H1 (cell line): ENCODE measurements around the gene TBCE. TPM values are rescaled to one million over a fixed set of nuclear protein-coding genes. Genes with fewer than 3 reads are reported as not detected.

Experiments used
- CTCF ChIA-PET: fragments of 300-600 bp; sonication (Branson Sonifier 250); formaldehyde crosslinking; loops from one replicate; lab custom pipeline; 2021; ENCODE audit not compliant: partially characterized antibody; lab: Charles Lee
- POLR2A ChIA-PET: fragments of 300-600 bp; sonication (Branson Sonifier 250); formaldehyde crosslinking; loops from one replicate; lab custom pipeline; 2021; ENCODE audit warnings: inconsistent platforms; ENCODE audit not compliant: partially characterized antibody; lab: Charles Lee
- DNase-seq, 2 experiments: peaks; one replicate each; pipeline versions ENCODE4 v3.0.0 to v3.0.0-alpha.2; 2010 to 2022; ENCODE audit warnings: low spot score in 2 of 2, low read depth in 1 of 2, mixed read lengths in 1 of 2
- FAIRE-seq: peaks from 2 replicates; lab custom pipeline; 2011; peaks lifted over from hg19 to GRCh38; lab: Jason Lieb, UNC
- H2AFZ ChIP-seq: 2 replicates; pipeline ENCODE4 v1.8.1; 2012; ENCODE audit warnings: low read length, inconsistent platforms
- H2AK5ac ChIP-seq: 2 replicates; pipeline ENCODE4 v1.6.1; 2013; ENCODE audit warnings: low read depth, low read length
- H2BK120ac ChIP-seq: replicated peaks from 2 replicates; pipeline ENCODE3; 2013; ENCODE audit warnings: low read depth, low read length, inconsistent platforms
- H2BK12ac ChIP-seq: 2 replicates; pipeline ENCODE4 v1.6.1; 2013; ENCODE audit warnings: low read depth, low read length
- H2BK15ac ChIP-seq: 2 replicates; pipeline ENCODE4 v1.6.1; 2013; ENCODE audit warnings: low read length
- H2BK20ac ChIP-seq: 2 replicates; pipeline ENCODE4 v1.6.1; 2013; ENCODE audit warnings: low read length
- H2BK5ac ChIP-seq: 2 replicates; pipeline ENCODE4 v1.6.1; 2013; ENCODE audit warnings: low read depth, low read length
- H3K14ac ChIP-seq: 2 replicates; pipeline ENCODE4 v1.6.1; 2013; ENCODE audit warnings: inconsistent platforms; ENCODE audit not compliant: insufficient read length
- H3K18ac ChIP-seq: 2 replicates; pipeline ENCODE4 v1.6.1; 2013; ENCODE audit warnings: low read length; ENCODE audit errors: extremely low read depth
- H3K23ac ChIP-seq: 2 replicates; pipeline ENCODE4 v1.6.1; 2013; ENCODE audit warnings: inconsistent platforms; ENCODE audit not compliant: insufficient read length
- H3K23me2 ChIP-seq: 2 replicates; pipeline ENCODE4 v1.6.1; 2013; ENCODE audit warnings: low read depth, low read length
- H3K27ac ChIP-seq: 2 replicates; pipeline ENCODE4 v1.6.1; 2011; ENCODE audit warnings: low read depth, low read length, inconsistent platforms
- H3K27me3 ChIP-seq, 4 experiments: replicated peaks in 1 of 4; 1 replicate in 1 of 4; 2 replicates in 3 of 4; pipeline versions ENCODE4 v1.6.1 to v1.8.1; 2011 to 2013; ENCODE audit warnings: low read length in 3 of 4, mild to moderate bottlenecking in 3 of 4, inconsistent platforms in 2 of 4, mixed read lengths in 2 of 4, moderate library complexity in 1 of 4; ENCODE audit not compliant: control insufficient read depth in 3 of 4, insufficient read depth in 3 of 4; ENCODE audit errors: extremely low read depth in 1 of 4
- H3K36me3 ChIP-seq, 4 experiments: 2 replicates each; pipeline versions ENCODE4 v1.6.1 to v1.8.1; 2011 to 2013; ENCODE audit warnings: mild to moderate bottlenecking in 4 of 4, low read length in 3 of 4, moderate library complexity in 2 of 4, control low read depth in 1 of 4, inconsistent platforms in 1 of 4; ENCODE audit not compliant: insufficient read depth in 4 of 4, control insufficient read depth in 2 of 4
- H3K4ac ChIP-seq: replicated peaks from 2 replicates; pipeline ENCODE3; 2013; ENCODE audit warnings: low read length, low read depth, mixed read lengths, inconsistent platforms; ENCODE audit not compliant: insufficient read length
- H3K4me1 ChIP-seq, 4 experiments: replicated peaks in 1 of 4; 1 replicate in 1 of 4; 2 replicates in 3 of 4; pipeline versions ENCODE4 v1.6.1 to v1.8.1; 2011 to 2013; ENCODE audit warnings: low read length in 3 of 4, inconsistent platforms in 2 of 4, mixed read lengths in 1 of 4; ENCODE audit not compliant: insufficient read depth in 4 of 4, control insufficient read depth in 3 of 4
- H3K4me2 ChIP-seq, 2 experiments: 2 replicates each; pipeline versions ENCODE4 v1.6.1 to v1.8.1; 2011 to 2013; ENCODE audit warnings: low read depth in 2 of 2, low read length in 2 of 2, control low read depth in 1 of 2, inconsistent platforms in 1 of 2, mild to moderate bottlenecking in 1 of 2; ENCODE audit not compliant: insufficient read depth in 1 of 2
- H3K4me3 ChIP-seq, 4 experiments: fragments of 200-600, 300-600 bp in 1 of 4; sonication (generic), shearing (Covaris generic), sonication (Bioruptor Twin) in 1 of 4; 2 replicates each; pipeline versions ENCODE4 v1.5.1 to v1.8.1; 2011 to 2016; ENCODE audit warnings: low read length in 4 of 4, low read depth in 3 of 4, control low read depth in 2 of 4, inconsistent platforms in 2 of 4, mild to moderate bottlenecking in 2 of 4, mixed read lengths in 1 of 4, moderate library complexity in 1 of 4; ENCODE audit not compliant: insufficient read depth in 2 of 4; ENCODE audit errors: extremely low read depth in 1 of 4
- H3K56ac ChIP-seq: replicated peaks from 2 replicates; pipeline ENCODE3; 2013; ENCODE audit warnings: low read depth, mild to moderate bottlenecking, mixed read lengths, low read length, inconsistent platforms; ENCODE audit not compliant: insufficient read length
- H3K79me1 ChIP-seq: 2 replicates; pipeline ENCODE4 v1.6.1; 2013; ENCODE audit warnings: low read depth, low read length, control low read depth
- H3K79me2 ChIP-seq, 2 experiments: 2 replicates each; pipeline versions ENCODE4 v1.6.1 to v1.8.1; 2012 to 2013; ENCODE audit warnings: low read length in 2 of 2, mild to moderate bottlenecking in 2 of 2, inconsistent platforms in 1 of 2; ENCODE audit not compliant: insufficient read depth in 2 of 2, control insufficient read depth in 1 of 2
- H3K9ac ChIP-seq, 4 experiments: replicated peaks in 1 of 4; 1 replicate in 1 of 4; 2 replicates in 3 of 4; pipeline versions ENCODE4 v1.6.1 to v1.8.1; 2011 to 2013; ENCODE audit warnings: low read depth in 3 of 4, low read length in 3 of 4, control low read depth in 2 of 4, mild to moderate bottlenecking in 2 of 4, moderate library complexity in 2 of 4, inconsistent platforms in 1 of 4; ENCODE audit errors: extremely low read depth in 1 of 4
- H3K9me3 ChIP-seq, 2 experiments: 2 replicates each; pipeline versions ENCODE4 v1.6.1 to v1.8.1; 2012 to 2013; ENCODE audit warnings: mild to moderate bottlenecking in 2 of 2, moderate library complexity in 2 of 2, control low read depth in 1 of 2, inconsistent platforms in 1 of 2, low read depth in 1 of 2, low read length in 1 of 2, mixed read lengths in 1 of 2; ENCODE audit not compliant: insufficient read depth in 2 of 2
- H4K20me1 ChIP-seq, 2 experiments: replicated peaks in 1 of 2; 2 replicates each; pipeline versions ENCODE3 to v1.8.1; 2011 to 2013; ENCODE audit warnings: inconsistent platforms in 2 of 2, low read length in 2 of 2, mild to moderate bottlenecking in 1 of 2; ENCODE audit not compliant: insufficient read depth in 2 of 2, control insufficient read depth in 1 of 2
- H4K5ac ChIP-seq: 2 replicates; pipeline ENCODE4 v1.6.1; 2013; ENCODE audit warnings: low read length, low read depth, mixed read lengths, inconsistent platforms; ENCODE audit not compliant: insufficient read length
- H4K8ac ChIP-seq: 2 replicates; pipeline ENCODE4 v1.8.0; 2013; ENCODE audit warnings: mild to moderate bottlenecking, moderate library complexity, low read length, inconsistent platforms; ENCODE audit not compliant: insufficient read depth; ENCODE audit errors: extremely low read depth
- H4K91ac ChIP-seq: replicated peaks from 2 replicates; pipeline ENCODE3; 2013; ENCODE audit warnings: low read length, mixed read lengths, inconsistent platforms; ENCODE audit not compliant: insufficient read length
- CREB1 ChIP-seq: IDR thresholded peaks from 2 replicates; pipeline ENCODE4 v1.6.1; 2012; ENCODE audit warnings: inconsistent platforms
- CTBP2 ChIP-seq: IDR thresholded peaks from 2 replicates; pipeline ENCODE4 v1.7.0; 2011; ENCODE audit warnings: borderline replicate concordance, mild to moderate bottlenecking, moderate library complexity, mixed read lengths, low read length; ENCODE audit not compliant: insufficient read depth, insufficient read length
- EP300 ChIP-seq, 2 experiments: IDR thresholded peaks; 1 replicate in 1 of 2; 2 replicates in 1 of 2; pipeline ENCODE4 v1.6.1; 2011 to 2012; ENCODE audit warnings: low read depth in 2 of 2, low read length in 2 of 2, mild to moderate bottlenecking in 2 of 2, borderline replicate concordance in 1 of 2, inconsistent platforms in 1 of 2, moderate library complexity in 1 of 2
- FOSL1 ChIP-seq: IDR thresholded peaks from 2 replicates; pipeline ENCODE4 v1.6.1; 2011; ENCODE audit warnings: mild to moderate bottlenecking, low read depth, low read length, moderate library complexity; ENCODE audit not compliant: insufficient read depth
- HDAC6 ChIP-seq: IDR thresholded peaks from one replicate; pipeline ENCODE4 v1.7.1; 2012; ENCODE audit warnings: low read depth, mild to moderate bottlenecking, inconsistent platforms, low read length, moderate library complexity
- JUN ChIP-seq: IDR thresholded peaks from 2 replicates; pipeline ENCODE4 v1.6.1; 2011; ENCODE audit warnings: low read depth, mild to moderate bottlenecking, improper control_type of control experiment, low read length
- KDM5A ChIP-seq: fragments of 200-600 bp; IDR thresholded peaks from 2 replicates; pipeline ENCODE4 v1.7.1; 2012; ENCODE audit warnings: mild to moderate bottlenecking, low read length, inconsistent platforms, mixed read lengths
- RAD21 ChIP-seq, 2 experiments: IDR thresholded peaks in 1 of 2; conservative IDR thresholded peaks in 1 of 2; 2 replicates each; pipeline ENCODE4 v1.6.1; 2011; ENCODE audit warnings: low read depth in 2 of 2, low read length in 2 of 2, improper control_type of control experiment in 1 of 2, inconsistent platforms in 1 of 2, mild to moderate bottlenecking in 1 of 2, moderate library complexity in 1 of 2
- RFX5 ChIP-seq: IDR thresholded peaks from 2 replicates; pipeline ENCODE4 v1.6.1; 2011; ENCODE audit warnings: low read depth, low read length, improper control_type of control experiment, borderline replicate concordance
- SRF ChIP-seq: IDR thresholded peaks from 2 replicates; pipeline ENCODE4 v1.6.1; 2011; ENCODE audit warnings: mild to moderate bottlenecking, low read depth, low read length, moderate library complexity
- TAF7 ChIP-seq: optimal IDR thresholded peaks from 2 replicates; pipeline ENCODE3; 2011; ENCODE audit warnings: low read depth, mild to moderate bottlenecking, inconsistent platforms, low read length, moderate library complexity, borderline replicate concordance
- ZNF274 ChIP-seq: IDR thresholded peaks from 2 replicates; pipeline ENCODE4 v1.7.0; 2012; ENCODE audit warnings: low read length, borderline replicate concordance; ENCODE audit errors: extremely low read depth
- WGBS, 2 experiments: shearing (Covaris generic) in 1 of 2; methylation state at CpG; one replicate each; pipeline versions ENCODE4 v1.1.6 to v1.1.7; 2013 to 2015; ENCODE audit warnings: low lambda C conversion rate in 2 of 2, mixed read lengths in 2 of 2, inconsistent platforms in 1 of 2, low coverage in 1 of 2, missing lambda C conversion rate in 1 of 2; ENCODE audit not compliant: insufficient replicate concordance in 2 of 2, insufficient coverage in 1 of 2, insufficient read length in 1 of 2; ENCODE audit errors: extremely low coverage in 1 of 2, missing lambda C conversion rate in 1 of 2; 5-methylcytosine and 5-hydroxymethylcytosine counted together
- polyA plus RNA-seq, 7 experiments: library from polyadenylated mRNA; depleted of rRNA in 3 of 7; stranded (reverse) in 5 of 7; unstranded in 2 of 7; fragments of >200 nt in 5 of 7; fragments of 200-250 nt in 2 of 7; gene quantifications; 1 replicate in 5 of 7; 2 replicates in 1 of 7; 4 replicates in 1 of 7; pipeline versions ENCODE4 v1.2.1 to v1.2.3, GENCODE V29; 2011 to 2013; ENCODE audit warnings: missing spikeins in 2 of 7, mixed read lengths in 2 of 7
- total RNA-seq: library from RNA; stranded (reverse); fragmentation: NEBNext Ultra II Directional; extraction: Animal tissue kit (Norgen Biotek cat#: 25700); gene quantifications from 2 replicates; pipeline ENCODE4 v1.2.1, GENCODE V29; 2021
- TF ChIP-seq, protein P1 (sequence below): IDR thresholded peaks from 2 replicates; pipeline ENCODE4 v1.6.1; 2012; ENCODE audit warnings: inconsistent platforms

The TBCE gene
- total and polyA plus RNA-seq, 2 of the 8 experiments (the other 6 are each of a cell fraction or from before 2014, with no cell fraction given) = 22.7 to 42.9 TPM

DNA sequence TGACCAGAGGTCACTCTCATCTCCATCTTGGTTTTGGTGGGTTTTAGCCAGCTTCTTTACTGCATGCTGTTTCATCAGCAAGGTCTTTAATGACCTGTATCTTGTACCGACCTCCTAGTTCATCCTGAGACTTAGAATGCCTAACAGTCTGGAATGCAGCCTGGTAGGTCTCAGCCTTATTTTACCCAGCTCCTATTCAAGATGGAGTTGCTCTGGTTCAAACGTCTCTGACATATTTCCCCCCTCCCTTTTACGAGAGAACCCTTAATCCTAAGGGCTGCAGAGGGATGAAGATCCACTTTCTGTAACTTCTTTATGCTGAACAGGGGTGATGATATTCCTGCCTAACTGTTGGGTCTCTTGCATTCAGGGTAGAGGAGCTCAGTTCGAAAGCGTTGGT, 43.2 kb downstream of the TBCE start:
- Histone ChIP-seq H2BK120ac (no peak overlapping the region), H3K9ac (no peak overlapping the region), H4K20me1 (no peaks in the 10 kb centered on the region), H3K79me1 (no peaks in the 10 kb centered on the region), H2BK15ac (no peak overlapping the region), H3K18ac (no peak overlapping the region), H3K79me2 (no peaks in the 10 kb centered on the region; a peak in 1 of 4 replicates), H3K4me2 (no peak overlapping the region), H3K27me3 (no peaks in the 10 kb centered on the region), H4K8ac (no peak overlapping the region), H3K56ac (no peak overlapping the region), H3K36me3 (peaks cover 0 to 8% (median 0%) of the 10 kb centered on the region in 4 experiments; a peak in 2 of 8 replicates), H4K91ac (no peak overlapping the region), H2AFZ (no peak overlapping the region), H2BK20ac (no peak overlapping the region), H4K5ac (no peak overlapping the region), H2BK5ac (no peak overlapping the region), H3K4ac (no peak overlapping the region), H3K4me3 (no peak overlapping the region), H3K4me1 (no peaks in the 10 kb centered on the region), H3K14ac (no peak overlapping the region), H3K27ac (no peak overlapping the region), H3K23ac (no peak overlapping the region), H2AK5ac (no peak overlapping the region), H3K23me2 (no peaks in the 10 kb centered on the region), H2BK12ac (no peak overlapping the region), H3K9me3 (no peaks in the 10 kb centered on the region)
- CTCF ChIA-PET = interaction anchor here (0.8 to 1.2 kb wide), 2 partner anchors 94 to 169 kb away, joined by 3 read pairs; no protein-coding TSS in a partner anchor
- WGBS, 2 experiments = 87% methylated on average over 5 of the region's 5 CpGs; no CpG with 5 or more reads in 1 of the 2 experiments
- no peak for DNase-seq
- no peak for FAIRE-seq
- POLR2A ChIA-PET = interaction anchor here (0.9 kb wide), 1 partner anchor 82 kb away, joined by 3 read pairs; the partner anchor contains the start of gene GGPS1
- TF ChIP-seq CTBP2 (no peak), RAD21 (IDR thresholded peaks at IDR 0.05 in 1 of 2, conservative IDR thresholded peaks at IDR 0.05 in 1 of 2; ENCODE audit: low read depth in 2 of 2, low read length in 2 of 2) (no peak), FOSL1 (no peak), HDAC6 (no peak), CREB1 (no peak), EP300 (IDR thresholded peaks at IDR 0.05; ENCODE audit: borderline replicate concordance in 1 of 2, low read depth in 2 of 2, low read length in 2 of 2) (no peak), SRF (no peak), KDM5A (no peak), TAF7 (no peak), JUN (no peak), ZNF274 (no peak), RFX5 (no peak)
- TF ChIP-seq, protein P1, sequence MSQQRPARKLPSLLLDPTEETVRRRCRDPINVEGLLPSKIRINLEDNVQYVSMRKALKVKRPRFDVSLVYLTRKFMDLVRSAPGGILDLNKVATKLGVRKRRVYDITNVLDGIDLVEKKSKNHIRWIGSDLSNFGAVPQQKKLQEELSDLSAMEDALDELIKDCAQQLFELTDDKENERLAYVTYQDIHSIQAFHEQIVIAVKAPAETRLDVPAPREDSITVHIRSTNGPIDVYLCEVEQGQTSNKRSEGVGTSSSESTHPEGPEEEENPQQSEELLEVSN = no peak
